HG03521 (cell line): ENCODE data around the gene GNA15.
"Not testable (repeated sequence)": the region's sequence is repeated elsewhere in the genome, so short reads cannot be mapped to it uniquely, and the experiment has no call there.

Source experiments
- ATAC-seq: cut with Tn5 transposase; IDR thresholded peaks from one replicate; pipeline ENCODE4 v1.9.1; 2021; ENCODE audit warnings: mild to moderate bottlenecking, moderate library complexity; ENCODE audit not compliant: unreplicated experiment

The GNA15 gene

GRCh38 chr19:3189702-3190469, 54.1 kb downstream of the GNA15 start:
- no peak for ATAC-seq

DNA sequence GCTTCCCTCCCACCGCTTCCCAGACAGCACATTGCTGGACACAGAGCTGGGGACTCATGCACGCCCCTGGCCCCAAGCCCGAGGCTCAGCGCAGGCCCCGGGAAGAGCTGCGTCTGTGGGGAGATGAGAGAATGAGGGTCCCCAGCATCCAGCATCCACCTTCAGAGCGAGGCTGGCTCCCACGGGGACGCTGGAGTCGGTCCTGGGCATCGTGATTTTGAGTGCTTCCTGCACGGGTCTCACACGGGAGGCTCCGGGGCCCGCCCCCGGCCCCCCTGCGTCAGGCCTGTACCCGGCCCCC, 54.6 kb downstream of the GNA15 start:
- ATAC-seq: no peak

DNA sequence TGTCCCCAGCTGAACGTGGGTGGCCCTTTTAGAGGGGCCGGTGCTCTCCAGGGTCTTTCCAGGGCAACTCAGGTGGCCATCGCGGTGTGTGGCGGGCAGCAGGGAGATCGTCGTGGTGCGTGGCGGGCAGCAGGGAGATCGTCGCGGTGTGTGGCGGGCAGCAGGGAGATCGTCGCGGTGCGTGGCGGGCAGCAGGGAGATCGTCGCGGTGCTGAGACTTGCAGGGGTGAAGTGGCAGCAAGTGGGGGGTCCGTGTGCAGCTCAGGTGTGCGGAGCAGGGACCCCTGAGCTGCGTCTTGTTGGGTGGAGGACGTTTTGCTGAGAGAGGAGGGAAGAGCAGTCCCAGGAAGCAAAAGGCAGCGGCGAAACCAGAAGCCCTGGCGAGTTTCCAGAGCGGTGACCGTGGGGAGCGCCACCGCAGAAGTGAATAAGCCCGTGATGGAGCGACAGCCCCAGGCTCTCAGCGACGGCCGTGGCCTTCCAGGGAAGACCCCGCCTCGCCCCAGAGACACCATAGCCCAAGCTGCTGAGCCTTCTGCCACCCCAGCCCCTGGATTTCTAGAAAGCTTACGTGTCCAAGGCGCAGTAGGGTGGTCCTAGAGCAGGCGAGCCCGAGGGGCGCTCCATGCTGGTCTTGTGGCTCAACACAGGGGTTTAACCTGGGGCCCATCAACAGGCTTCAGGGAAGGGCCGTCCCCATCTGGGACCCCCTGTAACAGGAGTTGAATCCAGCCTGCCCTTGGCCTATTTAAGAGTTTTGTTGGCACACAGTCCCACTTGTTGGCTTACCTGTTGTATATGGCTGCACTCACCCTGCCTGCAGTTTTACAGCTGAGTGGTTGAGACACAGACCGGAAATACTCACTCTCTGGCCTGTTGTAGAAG, 55.3 kb downstream of the GNA15 start:
- no peak for ATAC-seq

DNA sequence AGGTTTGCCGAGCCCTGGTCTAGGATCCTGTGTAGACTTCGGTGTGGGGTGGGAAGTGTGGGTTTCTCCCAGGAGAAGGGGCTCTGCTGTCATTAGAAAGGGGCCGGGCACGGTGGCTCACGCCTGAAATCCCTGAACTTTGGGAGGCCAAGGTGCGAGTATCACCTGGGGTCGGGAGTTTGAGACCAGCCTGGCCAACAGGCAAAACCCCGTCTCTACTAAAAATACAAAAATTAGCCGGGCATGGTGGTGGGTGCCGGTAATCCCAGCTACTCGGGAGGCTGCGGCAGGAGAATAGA, 55.9 kb downstream of the GNA15 start:
- not testable (repeated sequence) for ATAC-seq

- ATAC-seq: no peak
Observed at GRCh38 chr19:3192228-3192635, 56.4 kb downstream of the GNA15 start.

- no peak for ATAC-seq
Observed at GRCh38 chr19:3192684-3193083, 56.9 kb downstream of the GNA15 start.

DNA sequence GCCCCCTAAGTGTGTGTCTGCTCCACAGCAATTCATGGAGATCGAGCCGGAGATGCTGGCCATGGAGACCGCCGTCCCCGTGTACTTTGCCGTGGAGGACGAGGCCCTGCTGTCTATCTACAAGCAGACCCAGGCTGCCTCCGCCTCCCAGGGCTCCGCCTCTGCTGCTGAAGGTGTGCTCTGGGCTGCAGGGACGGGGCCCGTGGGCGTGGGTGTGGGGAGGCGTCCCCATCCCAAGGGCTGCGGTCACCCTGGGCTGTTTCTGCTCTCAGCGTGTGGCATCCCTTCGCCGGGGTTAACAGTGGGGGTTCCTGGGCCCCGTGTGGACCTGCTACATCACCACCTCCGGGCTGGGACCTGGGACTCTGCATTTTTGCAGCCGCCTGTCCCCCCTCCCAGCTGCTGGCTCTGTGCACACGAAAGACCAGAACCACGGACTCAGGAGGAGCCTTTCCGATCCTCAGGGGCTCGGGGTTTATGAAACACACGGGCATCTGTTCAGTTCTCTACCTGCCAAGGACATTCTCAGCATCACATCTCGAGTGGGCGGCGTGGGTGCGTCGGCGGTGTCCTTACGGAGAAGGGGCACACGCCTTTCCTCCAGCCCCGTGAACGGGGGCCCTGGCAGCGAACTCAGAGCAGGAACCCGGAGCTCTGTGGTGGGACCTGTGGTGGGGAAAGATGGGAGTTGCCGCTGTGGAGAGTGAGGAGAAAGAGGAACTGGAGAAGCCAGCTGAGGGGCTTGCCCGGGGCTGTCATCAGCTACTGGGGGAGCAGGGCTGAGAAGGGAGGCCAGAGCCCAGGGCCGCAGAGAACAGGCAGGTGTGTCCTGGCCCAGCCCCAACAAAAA, 57.6 kb downstream of the GNA15 start:
- ATAC-seq: no peak

DNA sequence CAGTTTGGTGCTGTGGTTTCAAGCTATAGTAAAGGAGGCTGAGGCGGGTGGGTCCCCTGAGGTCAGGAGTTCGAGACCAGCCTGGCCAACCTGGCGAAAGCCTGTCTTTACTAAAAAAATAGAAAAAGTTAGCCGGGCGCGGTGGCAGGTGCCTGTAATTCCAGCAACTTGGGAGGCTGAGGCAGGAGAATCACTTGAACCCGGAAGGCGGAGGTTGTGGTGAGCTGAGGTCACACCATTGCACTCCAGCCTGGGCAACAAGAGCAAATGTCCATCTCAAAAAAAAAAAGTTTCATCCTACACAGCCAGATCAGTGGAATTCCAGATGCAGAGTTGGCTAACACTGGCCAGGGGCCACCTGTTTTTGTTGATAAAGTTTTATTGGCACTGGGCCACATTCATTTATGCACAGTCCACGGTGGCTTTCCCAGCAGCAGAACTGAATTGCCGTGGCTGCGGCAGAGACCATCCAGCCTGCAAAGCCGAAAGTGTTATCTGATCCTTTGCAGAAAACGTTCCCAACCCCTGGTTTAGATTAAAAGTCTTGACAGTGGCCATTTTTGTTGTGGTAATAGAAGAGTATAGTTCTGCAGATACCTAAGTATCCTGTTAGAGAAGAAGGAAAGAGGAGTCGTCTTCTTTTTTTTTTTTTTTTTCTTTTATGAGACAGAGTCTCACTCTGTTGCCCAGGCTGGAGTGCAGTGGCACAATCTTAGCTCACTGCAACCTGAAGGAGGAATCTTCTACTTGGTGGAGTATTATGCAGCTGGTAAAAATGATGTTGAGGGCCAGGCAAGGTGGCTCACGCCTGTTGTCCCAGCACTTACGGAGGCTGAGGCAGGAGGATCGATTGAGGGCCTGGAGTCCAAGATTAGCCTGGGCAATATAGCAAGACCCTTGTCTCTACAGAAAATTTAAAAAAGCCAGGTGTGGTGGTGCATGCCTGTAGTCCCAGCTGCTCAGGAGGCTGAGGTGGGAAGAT, 58.6 kb downstream of the GNA15 start:
- ATAC-seq: no peak

GRCh38 chr19:3196064-3196932, 60.5 kb downstream of the GNA15 start:
- no peak for ATAC-seq

- no peak for ATAC-seq
Observed at GRCh38 chr19:3196933-3197205, 61.0 kb downstream of the GNA15 start.

- no peak for ATAC-seq
Observed at GRCh38 chr19:3198901-3199700, 63.3 kb downstream of the GNA15 start.

GRCh38 chr19:3201072-3201700, 65.4 kb downstream of the GNA15 start:
- no peak for ATAC-seq

DNA sequence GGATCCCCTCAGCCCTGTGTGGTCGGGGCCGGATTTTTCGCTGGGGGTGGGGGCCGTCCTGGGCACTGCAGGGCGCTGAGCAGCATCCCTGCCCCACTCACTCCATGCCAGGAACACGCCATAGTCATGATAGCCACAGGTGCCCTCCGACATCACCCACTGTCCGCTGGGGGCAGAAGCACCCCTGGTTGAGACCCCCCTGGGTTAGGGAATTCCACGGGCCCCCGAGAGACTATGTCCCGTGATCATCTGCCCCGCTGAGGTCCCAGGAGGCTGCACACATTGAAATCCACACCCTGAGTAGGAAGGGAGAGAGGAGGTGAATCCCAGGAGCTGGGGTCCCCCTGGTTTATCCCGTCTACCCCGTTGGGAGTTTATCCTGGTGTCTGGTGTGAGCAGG, 66.1 kb downstream of the GNA15 start:
- no peak for ATAC-seq

GRCh38 chr19:3202346-3202745, 66.5 kb downstream of the GNA15 start:
- ATAC-seq: no peak

- ATAC-seq: not testable (repeated sequence)
Observed at GRCh38 chr19:3202895-3203294, 67.1 kb downstream of the GNA15 start.

GRCh38 chr19:3203805-3204645, 68.2 kb downstream of the GNA15 start:
- no peak for ATAC-seq

DNA sequence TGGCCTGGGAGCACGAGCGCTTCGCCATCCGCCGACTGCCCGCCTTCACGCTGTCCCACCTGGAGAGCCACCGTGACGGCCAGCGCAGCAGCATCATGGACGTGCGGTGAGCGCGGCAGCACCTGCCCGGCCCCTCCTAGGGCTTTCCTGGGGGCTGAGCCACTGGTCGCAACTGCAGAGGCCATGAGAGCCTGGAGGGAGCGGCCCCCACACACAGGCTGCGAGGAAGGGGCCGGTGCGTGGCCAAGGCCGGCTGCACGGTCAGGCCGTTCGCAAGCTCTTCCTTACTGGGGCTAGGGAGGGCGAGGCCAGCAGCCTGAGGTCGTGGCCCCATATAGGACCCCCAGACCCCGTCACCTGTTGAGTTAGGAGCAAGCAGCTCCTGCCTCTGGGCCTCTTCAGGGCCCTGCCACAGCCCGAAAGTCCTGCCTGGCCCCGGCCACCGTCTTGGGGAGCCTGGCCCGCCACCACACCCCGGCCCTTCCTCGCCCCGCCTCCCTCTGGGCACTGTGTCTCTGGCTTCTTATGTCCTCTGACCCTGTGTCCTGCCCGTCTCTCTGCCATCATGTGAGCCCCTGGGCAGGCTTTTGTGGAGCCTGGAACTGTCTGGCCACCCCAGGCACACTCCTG, 68.9 kb downstream of the GNA15 start:
- no peak for ATAC-seq
